NCI-H128 (cell line): Measurements from ENCODE around the gene ODAD4.
"Not testable (repeated sequence)": the region's sequence is repeated elsewhere in the genome, so short reads cannot be mapped to it uniquely, and the experiment has no call there.

Experiments
- DNase-seq: peaks from one replicate; lab custom pipeline; 2025; ENCODE audit not compliant: unreplicated experiment; lab: John Stamatoyannopoulos, UW

The ODAD4 gene

DNA sequence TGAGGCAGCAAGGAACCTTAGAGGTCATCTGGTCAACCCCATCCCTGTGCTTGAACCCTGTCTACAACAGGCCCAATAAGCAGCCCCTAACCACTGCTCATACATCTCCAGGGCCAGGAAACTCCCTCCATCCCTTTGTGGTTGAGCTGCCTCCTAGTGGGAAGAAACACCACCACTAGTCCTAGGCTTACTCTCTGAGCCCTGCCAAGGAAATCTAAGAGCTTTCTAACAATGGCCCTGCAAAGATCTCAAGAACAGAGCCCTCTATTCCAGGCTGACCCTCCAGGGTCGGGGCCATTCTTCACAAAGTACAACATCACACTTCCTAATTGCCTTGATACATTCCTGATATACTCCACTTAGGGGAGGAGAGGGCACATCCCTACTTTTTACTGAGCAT, 17.5 kb upstream of the ODAD4 start:
- no peak for DNase-seq

DNA sequence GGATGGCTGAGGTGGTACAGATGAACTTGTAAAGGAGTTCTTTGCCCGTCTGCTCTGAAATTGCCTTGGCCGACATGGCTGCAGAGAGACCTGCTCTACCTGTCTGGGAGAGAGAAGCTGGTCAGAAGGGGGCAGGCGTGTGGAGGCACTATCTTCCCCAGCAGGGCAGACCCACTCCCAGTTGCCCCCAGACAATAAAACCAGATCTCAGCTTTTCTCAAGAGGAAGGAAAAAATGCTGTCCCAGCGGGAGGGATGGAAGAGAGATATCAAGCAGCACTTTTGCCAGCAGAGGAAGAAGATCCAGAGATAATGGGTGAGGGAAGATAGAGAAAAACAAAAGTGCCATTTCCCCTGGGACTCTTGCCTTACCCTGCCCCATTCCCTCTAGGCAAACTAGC, 16.6 kb upstream of the ODAD4 start:
- no peak for DNase-seq

DNA sequence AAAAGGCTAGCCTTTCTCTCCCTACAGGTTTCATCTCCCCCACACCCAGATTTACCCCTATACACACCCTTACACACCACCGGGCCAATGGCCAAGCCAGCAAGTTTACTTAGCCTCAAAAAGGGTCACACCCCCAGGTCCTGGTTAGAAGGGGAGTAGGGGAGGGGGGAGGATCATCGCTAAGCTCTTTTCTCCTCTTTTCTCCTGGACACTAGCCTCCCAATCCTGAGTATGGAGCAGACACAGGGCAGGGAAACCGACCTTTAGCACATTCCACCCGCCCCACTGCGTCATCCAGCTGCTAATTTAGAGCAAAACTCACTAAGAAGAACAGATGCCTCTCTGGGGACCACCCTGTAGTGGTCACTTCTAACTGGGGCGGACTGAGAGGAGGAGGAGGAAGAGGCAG, 16.1 kb upstream of the ODAD4 start:
- no peak for DNase-seq

DNA sequence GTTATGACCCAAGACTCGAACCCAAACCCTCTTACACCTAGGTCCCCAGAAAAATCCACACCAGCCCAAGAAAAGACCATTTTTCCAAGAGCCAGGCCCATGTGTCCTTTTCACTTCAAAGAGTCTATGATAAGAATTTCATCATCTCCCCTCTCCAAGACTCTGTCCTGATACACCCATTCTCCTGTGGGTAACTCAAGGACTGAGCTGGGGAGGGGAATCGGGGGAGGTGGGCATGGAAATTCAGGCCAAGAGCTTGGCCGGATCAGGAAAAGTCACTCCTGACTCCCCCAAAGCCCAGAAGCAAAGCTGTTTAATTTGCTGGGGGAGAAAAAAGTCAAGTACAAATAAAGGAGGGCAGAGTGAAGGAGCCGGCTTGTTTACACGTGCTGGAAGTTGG, 15.4 kb upstream of the ODAD4 start:
- DNase-seq: no peak

DNA sequence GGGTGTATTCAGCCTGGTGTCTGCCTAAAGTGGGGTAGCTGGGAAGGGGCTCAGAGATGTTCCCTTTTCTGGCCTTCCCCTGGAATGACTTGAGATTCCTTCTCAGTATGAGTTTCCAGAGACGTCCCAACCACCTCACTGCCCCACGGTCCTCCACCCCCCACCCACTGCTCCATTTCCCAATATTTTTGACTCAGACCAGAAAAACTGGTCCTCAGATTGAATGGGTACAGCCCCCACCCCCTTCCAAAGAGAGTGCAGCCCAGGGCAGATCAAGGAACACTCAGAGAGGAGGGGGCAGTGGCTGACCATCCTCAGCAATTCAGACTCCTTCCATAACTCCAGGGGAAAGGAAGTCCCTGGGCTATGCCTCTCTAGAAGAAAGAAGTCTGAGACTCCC, 14.9 kb upstream of the ODAD4 start:
- DNase-seq: no peak

DNA sequence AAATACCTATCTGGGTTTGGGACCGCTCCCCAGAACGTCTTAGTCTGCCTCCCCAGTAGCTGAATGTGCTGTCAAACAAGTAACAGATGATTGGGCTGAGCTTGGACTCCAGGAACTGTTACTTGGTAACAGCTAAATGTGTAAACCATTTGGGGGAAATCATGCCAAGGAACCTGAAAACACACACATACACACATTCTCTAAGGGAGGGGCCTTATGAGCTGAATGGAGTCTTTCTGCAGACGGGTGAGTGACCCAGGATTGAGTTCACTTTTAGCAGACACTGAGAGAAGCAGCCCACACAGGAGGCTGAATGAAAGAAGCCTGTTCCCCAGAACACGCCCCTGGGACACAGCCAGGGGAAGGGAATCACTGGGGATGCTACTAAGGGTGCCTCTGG, 13.2 kb upstream of the ODAD4 start:
- DNase-seq: no peak

DNA sequence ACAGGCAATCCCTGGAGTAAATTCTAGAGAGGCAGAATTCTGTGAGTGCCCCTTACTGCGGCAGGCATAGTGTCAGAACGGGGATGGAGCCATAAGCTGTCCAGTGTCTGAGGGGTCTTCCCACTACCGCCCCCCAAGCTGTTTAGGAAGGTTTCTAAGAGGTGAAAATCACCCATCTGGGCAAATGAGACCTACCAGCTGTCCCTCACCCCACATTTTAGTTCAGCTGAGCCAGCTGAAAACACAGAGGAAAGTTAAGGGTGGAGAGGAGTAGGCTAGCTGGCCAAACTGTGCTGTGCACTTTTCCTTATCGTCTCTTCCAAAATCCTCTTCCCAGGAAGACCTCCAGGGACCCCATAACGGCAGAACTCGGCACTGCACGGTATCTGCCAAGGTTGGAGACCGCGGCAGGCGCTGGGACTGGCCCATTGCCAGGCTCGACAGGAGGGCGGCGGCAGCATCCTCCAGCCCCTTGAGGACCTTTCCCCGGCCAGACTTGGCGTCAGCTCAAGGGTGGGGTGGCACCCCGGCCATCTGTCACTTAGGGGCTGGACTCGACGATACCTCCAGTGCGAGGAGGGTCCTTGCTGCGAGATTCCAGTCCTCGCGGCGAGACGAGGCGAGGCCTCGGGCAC, 12.6 kb upstream of the ODAD4 start:
- DNase-seq: no peak

DNA sequence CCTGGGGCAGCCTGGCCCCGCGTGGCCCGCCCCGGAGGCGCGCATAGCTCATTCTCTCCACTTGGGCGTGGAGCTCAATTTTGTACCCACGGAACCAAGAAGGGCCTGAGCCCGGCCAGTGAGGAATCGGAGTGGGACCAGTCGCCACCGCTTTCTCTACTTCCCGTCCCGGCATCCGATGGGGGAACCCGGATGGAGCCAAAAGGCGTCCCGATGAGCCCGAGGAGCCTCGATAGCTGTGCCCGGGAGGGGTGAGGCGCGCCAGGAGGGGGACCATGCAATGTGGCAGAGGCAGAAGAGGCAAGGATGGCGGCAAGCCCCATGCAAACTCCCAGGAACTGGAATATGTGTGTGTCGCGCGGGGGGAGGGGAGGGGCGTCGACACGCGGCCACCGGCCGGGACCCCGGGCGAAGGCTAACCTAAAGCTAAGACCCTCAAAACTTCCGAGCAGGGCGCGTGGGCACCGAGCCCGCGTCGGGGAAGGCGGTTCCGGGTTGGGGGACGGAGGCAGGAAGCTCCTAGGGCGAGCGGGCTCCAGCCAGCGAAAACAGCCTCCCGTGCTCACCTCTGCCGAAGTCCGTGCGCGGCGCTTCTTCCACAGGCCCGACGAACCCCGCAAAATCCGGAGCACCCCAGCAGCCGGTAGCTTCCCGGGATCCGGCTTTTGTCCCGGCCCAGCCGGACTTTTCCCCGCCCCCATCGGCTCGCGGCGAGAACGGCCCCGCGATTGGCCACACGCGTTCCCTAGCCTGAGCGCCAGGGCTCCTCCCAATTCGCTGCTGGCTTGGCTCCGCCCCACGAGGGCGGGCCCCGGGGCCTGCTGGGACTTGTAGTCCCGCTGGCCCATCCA, 11.9 kb upstream of the ODAD4 start, which contains the start of gene ACLY:
TSS of gene ACLY (minus strand) at position 638 of the 851 bp plus-strand sequence. CDS start 5,078 bp downstream, outside the sequence.
- DNase-seq: peak; percentile 88

DNA sequence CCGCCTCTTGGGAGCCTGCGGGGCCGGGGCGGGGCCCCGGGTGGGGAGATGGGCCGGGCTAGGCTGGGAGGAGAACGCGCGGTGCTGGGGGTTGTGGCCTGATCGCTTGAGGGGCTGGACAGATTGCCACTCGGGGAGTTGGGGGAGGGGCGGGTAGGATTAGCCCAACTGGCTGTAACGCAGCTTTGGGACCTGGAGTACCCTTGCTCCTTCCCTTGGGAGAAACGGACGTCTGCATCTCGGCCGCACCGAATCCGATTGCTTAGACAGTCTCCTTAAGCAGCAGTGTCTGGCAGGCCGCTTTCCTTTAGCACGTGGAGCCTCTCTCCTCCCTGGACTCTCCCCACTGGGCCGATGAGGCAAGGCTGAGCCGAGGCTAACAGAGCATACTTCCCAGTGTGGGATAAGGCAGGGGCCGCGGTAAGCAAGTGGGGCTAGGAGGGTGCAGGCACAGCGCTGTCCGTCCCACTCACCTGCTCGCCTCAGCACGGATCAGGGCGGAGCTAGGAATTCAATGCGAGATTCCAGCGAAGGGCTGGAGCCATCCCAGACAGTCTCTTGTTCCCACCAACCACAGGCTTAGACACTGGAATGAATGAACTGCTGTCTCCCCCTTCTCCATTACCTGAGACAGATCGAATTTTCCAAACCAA, 11.1 kb upstream of the ODAD4 start:
- no peak for DNase-seq

DNA sequence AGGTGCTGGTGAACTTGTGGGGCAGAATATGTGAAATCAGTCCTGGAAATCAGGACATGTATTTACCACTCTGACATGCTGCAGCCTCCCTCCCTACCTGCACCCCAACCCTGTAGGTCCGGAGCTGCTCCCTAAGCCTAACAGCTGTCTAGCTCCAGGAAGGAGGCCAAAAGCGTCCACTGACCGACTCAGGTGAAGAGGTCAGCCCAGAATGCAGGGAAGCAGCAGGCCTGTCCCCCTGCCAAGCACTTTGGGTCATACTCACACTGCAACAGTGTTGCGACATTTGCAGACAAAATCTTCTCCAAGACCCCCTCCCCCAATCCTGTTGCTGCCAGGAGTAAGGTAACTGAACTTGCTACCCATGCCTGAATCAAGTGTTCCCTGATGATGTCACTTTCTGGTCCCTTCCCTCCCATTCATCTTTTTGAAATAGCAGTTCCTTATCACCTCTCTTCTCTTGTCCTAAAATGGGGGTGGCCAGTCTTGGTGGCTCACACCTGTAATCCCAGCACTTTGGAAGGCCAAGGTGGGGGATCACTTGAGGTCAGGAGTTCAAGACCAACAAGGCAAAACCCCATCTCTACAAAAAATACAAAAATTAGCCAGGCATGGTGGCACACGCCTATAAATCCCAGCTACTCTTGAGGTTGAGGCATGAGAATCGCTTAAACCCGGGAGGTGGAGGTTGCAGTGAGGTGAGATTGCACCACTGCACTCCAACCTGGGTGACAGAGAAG, 10.4 kb upstream of the ODAD4 start:
- DNase-seq: no peak

DNA sequence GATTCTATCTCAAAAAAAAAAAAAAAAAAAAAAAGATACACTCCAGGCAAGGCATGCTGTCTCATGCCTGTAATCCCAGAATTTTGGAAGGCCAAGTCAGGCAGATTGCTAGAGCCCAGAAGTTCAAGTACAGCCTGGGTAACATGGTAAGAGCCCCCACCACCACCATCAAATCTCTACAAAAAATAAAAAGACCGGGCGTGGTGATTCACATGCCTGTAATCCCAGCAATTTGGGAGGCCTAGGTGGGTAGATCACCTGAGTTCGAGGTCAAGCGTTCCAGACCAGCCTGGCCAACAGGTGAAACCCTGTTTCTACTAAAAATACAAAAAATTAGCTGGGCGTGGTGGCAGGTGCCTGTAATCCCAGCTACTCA, 9.8 kb upstream of the ODAD4 start:
- DNase-seq: no peak

DNA sequence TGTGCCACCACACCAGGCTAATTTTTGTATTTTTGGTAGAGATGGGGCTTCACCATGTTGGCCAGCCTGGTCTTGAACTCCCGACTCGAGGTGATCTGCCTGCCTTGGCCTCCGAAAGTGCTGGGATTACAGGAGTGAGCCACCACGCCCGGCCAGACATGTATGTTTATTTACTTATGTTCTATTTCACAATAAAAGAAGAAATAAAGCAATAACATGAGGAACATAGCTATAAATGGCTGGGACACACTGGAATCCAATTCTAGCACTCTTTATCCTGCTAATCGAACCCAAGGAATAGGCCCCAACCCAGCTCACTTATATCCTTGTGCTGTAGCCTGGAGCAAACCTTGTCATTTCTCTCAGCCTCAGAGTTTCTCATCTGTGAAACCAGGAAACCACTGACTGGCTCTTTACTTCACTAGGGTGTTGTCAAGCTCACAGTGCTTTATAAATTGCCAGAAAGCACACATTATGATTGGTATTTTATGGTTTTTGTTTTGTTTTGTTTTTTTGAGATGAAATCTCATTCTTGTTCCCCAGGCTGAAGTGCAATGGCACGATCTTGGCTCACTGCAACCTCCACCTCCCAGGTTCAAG, 4.3 kb upstream of the ODAD4 start:
- no peak for DNase-seq

DNA sequence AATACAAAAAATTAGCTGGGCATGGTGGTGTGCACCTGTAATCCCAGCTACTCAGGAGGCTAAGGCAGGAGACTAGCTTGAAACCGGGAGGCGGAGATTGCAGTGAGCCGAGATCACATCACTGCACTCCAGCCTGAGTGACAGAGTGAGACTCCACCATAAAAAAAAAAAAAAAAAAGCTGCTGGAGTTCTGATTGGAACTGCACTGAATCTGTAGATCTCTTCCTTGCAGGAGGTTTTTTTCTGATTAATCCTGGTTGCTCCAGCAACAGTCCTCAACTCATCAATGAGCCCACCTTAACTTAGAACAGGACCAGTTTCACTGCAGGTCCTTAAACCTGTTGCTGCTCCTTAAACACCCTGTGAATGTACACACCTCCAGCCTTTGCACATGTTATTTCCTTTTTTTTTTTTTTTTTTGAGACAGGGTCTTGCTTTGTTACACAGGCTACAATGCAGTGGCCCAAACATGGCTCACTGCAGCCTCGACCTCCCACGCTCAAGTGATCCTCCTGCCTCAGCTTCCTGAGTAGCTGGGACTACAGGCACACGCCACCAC, 1.6 kb upstream of the ODAD4 start:
- no peak for DNase-seq

DNA sequence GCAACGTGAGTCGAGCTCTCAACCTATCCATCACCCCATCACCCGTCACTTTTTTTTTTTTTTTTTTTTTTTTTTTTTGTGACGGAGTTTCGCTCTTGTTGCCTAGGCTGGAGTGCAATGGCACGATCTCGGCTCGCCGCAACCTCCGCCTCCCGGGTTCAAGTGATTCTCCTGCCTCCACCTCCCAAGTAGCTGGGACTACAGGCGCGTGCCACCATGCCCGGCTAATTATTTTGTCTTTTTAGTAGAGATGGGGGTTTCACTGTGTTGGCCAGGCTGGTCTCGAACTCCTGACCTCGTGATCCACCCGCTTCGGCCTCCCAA, 378 bp downstream of the ODAD4 start:
- not testable (repeated sequence) for DNase-seq

DNA sequence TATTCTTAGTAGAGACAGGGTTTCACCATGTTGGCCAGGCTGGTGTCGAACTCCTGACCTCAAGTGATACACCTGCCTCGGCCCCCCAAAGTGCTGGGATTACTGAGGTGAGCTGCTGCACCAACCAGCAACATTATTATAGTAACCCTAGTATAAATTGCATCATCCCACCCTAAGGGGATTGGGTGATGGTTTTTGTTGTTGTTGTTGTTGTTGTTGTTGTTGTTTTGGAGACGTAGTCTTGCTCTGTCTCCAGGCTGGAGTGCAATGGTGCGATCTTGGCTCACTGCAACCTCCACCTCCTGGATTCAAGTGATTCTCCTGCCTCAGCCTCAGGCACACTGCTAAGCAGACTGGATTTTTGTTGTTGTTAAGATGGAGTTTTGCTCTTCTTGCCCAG, 1.3 kb downstream of the ODAD4 start:
- not testable (repeated sequence) for DNase-seq

DNA sequence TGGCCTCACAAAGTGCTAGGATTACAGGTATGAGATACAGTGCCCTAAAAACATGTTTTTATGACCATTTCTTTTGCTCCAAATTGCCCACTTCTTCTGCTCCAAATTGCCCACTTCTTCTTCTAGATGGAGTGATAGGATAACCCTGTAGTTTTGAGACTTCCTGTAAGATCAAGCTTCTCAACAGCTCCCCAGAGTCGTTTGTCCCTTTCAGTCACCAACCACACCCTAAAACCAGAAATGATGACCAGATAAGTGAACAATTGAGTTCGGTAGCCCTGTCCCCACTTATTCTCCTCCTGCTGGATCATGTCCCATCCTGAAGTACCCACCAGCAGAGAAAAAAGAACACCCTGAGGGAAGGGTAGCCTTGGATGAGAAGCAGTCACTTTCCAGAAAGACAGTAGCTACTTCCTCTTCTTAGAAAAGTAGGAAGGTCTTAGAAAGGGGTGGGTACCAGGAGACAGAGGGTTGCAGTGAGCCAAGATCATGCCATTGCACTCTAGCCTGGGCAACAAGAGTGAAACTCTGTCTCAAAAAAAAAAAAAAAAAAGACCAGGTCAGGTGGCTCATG, 2.5 kb downstream of the ODAD4 start:
- DNase-seq: no peak

DNA sequence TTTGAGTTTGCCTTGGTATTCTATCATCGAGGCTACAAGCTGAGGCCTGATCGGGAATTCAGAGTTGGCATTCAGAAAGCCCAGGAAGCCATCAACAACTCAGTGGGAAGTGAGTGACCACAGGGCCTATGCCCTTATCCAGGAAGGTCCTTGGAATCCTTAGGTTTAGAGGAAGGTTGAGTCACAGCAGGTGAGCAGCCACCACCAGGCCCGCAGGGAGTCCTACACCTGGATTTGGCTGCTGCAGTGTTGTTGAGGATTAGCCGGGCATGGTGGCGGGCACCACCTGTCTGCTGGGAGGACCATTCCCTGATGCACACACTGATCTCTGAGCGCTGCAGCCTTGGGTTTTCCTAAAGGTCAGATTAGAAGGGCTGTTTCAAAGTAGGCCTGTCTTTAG, 5.2 kb downstream of the ODAD4 start:
- no peak for DNase-seq

DNA sequence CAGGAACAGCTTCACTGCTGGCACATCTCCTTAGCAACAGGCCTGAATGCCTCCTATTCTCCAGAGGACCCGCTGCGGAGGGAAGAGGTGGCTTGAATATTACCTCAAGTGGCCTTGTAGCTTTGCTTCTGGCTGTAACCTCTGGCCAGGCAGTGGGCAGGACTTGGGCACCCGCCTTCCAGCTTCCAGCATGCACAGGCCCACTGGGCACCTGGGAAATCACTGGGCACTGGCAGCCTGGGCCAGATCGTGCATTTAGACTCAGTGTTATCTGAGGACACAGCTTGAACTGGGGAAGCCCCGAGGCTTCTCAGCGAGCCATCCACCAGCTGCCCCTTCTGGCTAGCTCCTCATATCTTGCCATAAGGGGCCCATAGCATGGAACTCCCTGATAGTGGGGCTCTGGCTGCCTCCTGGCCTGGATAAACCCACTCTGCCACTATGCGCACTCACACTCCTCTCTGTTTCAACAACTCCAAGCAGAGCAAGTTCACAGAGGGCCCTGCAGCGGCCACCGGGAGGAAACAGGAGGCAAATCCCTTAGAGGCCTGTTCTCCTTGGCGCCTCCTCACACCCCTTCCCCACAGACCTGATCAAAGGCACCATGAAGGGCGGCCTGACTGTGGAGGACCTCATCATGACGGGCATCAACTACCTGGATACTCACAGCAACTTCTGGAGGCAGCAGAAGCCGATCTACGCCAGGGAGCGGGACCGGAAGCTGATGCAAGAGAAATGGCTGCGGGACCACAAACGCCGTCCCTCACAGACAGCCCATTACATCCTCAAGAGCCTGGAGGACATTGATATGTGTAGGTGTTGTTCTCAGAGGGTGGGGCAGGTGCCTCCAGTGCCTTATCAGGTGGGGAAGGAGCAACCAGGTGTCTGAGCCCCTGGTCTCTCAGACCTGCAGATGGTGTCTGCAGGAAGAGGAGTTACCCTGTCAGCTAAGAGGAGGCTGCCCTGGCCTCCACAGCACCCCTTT, 7.8 kb downstream of the ODAD4 start:
- DNase-seq: no peak

DNA sequence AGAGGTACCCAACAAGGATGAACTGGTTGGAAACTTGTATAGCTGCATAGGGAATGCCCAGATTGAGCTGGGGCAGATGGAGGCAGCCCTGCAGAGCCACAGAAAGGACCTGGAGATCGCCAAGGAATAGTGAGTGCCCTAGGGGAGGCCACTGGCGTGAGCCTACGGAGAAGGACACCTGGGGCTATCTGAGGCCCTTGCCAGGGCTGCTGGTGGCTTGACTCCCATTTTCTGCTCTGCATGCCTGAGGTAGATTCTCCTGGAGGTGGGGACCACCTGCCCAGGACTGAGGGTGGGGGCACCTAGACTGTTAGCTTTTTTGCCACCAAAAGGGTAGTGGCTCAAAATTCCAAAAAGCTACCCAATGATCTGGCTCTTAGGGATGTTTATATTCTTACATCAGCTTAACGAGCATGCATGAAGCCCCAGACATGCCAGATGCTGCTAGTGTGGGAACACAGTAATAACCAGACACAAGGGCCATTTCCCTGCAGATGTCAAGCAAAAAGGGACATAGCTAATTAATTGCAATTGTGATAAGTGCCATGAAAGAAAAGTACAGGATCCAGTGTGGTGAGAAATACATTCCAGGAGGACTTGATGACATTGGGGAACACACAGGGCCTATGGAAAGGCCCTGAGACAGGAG, 8.8 kb downstream of the ODAD4 start:
- no peak for DNase-seq
